Right atrium auricular region (tissue), 2 donors: ENCODE measurements around the gene NRP2. TPM values are rescaled to one million over a fixed set of nuclear protein-coding genes. Genes with fewer than 3 reads are reported as not detected.

Experiments
- DNase-seq: peaks from one replicate; pipeline ENCODE4 v3.0.0-alpha.2; 2019; ENCODE audit warnings: low spot score
- H3K27ac ChIP-seq, 2 donors: fragments of 200-600 bp; sonication (generic); 1 replicate in 1 of 2; 2 replicates in 1 of 2; pipeline ENCODE4 v1.5.1; 2016 to 2019
- H3K27me3 ChIP-seq, 2 donors: fragments of 200-600 bp; sonication (generic); one replicate each; pipeline versions ENCODE4 v1.5.1 to v1.6.0; 2017 to 2019
- H3K36me3 ChIP-seq: fragments of 200-600 bp; sonication (generic); one replicate; pipeline ENCODE4 v1.5.1; 2016
- H3K4me1 ChIP-seq, 2 donors: fragments of 200-600 bp; sonication (generic); one replicate each; pipeline versions ENCODE4 v1.5.1 to v1.6.0; 2017 to 2019
- H3K4me3 ChIP-seq, 2 donors: fragments of 200-600 bp; sonication (generic); 1 replicate in 1 of 2; 2 replicates in 1 of 2; pipeline ENCODE4 v1.5.1; 2017 to 2019; ENCODE audit warnings: mild to moderate bottlenecking in 1 of 2, moderate library complexity in 1 of 2
- H3K9me3 ChIP-seq, 2 donors: fragments of 200-600 bp; sonication (generic); one replicate each; pipeline ENCODE4 v1.5.1; 2019
- total RNA-seq, 2 donors: library from RNA; depleted of rRNA; stranded (reverse); fragments of >200 nt; gene quantifications; one replicate each; pipeline ENCODE4 v1.1.0, GENCODE V29; 2016
- TF ChIP-seq, protein P1 (sequence below), 2 donors: fragments of 200-600 bp; sonication (generic); IDR thresholded peaks; one replicate each; pipeline ENCODE4 v1.5.1; 2019; ENCODE audit warnings: antibody characterized with exemption in 2 of 2

The NRP2 gene
- total RNA-seq, 2 donors from 2014 or later = 7.1 to 10.9 TPM

DNA sequence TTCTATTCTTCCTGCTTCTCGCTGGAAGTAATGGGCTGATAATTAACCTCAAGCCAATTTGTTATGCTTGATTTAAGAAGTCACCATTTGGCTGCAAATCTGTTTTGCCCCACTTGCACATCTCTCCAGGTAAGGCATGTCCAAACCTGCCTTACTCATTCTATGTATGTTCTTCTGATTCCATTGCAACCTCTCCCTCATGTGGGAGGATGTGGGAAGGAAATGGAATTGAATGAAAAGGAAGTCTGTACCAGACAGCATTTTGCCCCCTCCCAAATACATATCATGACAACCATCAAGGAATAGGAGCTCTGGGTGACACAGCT lies 131.7 kb downstream of the NRP2 start:
- H3K9me3 ChIP-seq = no peaks in the 10 kb centered on the region
- H3K36me3 ChIP-seq = no peaks in the 10 kb centered on the region
- no peak overlapping the region for H3K4me3 ChIP-seq
- H3K27me3 ChIP-seq = no peaks in the 10 kb centered on the region
- DNase-seq = no peak
- TF ChIP-seq, protein P1, sequence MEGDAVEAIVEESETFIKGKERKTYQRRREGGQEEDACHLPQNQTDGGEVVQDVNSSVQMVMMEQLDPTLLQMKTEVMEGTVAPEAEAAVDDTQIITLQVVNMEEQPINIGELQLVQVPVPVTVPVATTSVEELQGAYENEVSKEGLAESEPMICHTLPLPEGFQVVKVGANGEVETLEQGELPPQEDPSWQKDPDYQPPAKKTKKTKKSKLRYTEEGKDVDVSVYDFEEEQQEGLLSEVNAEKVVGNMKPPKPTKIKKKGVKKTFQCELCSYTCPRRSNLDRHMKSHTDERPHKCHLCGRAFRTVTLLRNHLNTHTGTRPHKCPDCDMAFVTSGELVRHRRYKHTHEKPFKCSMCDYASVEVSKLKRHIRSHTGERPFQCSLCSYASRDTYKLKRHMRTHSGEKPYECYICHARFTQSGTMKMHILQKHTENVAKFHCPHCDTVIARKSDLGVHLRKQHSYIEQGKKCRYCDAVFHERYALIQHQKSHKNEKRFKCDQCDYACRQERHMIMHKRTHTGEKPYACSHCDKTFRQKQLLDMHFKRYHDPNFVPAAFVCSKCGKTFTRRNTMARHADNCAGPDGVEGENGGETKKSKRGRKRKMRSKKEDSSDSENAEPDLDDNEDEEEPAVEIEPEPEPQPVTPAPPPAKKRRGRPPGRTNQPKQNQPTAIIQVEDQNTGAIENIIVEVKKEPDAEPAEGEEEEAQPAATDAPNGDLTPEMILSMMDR (IDR thresholded peaks at IDR 0.05) = no peak
- H3K4me1 ChIP-seq = no peaks in the 10 kb centered on the region
- H3K27ac ChIP-seq = no peak overlapping the region

- TF ChIP-seq, protein P1 (IDR thresholded peaks at IDR 0.05) = no peak
- H3K9me3 ChIP-seq = no peaks in the 10 kb centered on the region
- DNase-seq = no peak
Observed at GRCh38 chr2:205815673-205816072, 133.4 kb downstream of the NRP2 start.

GRCh38 chr2:205816268-205816667 lies 134.0 kb downstream of the NRP2 start:
- H3K4me1 ChIP-seq = no peaks in the 10 kb centered on the region
- no peak overlapping the region for H3K27ac ChIP-seq
- H3K36me3 ChIP-seq = no peaks in the 10 kb centered on the region
- no peak overlapping the region for H3K4me3 ChIP-seq
- H3K27me3 ChIP-seq = no peaks in the 10 kb centered on the region
- no peaks in the 10 kb centered on the region for H3K9me3 ChIP-seq
- TF ChIP-seq, protein P1 (IDR thresholded peaks at IDR 0.05) = no peak
- DNase-seq = no peak

More at GRCh38 chr2:205815673-205816072, 133.4 kb downstream of the NRP2 start:
- H3K27me3 ChIP-seq = no peaks in the 10 kb centered on the region
- H3K36me3 ChIP-seq = no peaks in the 10 kb centered on the region
- H3K27ac ChIP-seq = no peak overlapping the region
- H3K4me3 ChIP-seq = no peak overlapping the region
- H3K4me1 ChIP-seq = no peaks in the 10 kb centered on the region

- TF ChIP-seq, protein P1 (IDR thresholded peaks at IDR 0.05) = no peak
- no peak for DNase-seq
- Histone ChIP-seq H3K4me3 (no peak overlapping the region), H3K36me3 (no peaks in the 10 kb centered on the region), H3K27me3 (no peaks in the 10 kb centered on the region), H3K9me3 (no peaks in the 10 kb centered on the region), H3K27ac (no peak overlapping the region), H3K4me1 (no peaks in the 10 kb centered on the region)
Observed at GRCh38 chr2:205822579-205822978, 140.3 kb downstream of the NRP2 start.

DNA sequence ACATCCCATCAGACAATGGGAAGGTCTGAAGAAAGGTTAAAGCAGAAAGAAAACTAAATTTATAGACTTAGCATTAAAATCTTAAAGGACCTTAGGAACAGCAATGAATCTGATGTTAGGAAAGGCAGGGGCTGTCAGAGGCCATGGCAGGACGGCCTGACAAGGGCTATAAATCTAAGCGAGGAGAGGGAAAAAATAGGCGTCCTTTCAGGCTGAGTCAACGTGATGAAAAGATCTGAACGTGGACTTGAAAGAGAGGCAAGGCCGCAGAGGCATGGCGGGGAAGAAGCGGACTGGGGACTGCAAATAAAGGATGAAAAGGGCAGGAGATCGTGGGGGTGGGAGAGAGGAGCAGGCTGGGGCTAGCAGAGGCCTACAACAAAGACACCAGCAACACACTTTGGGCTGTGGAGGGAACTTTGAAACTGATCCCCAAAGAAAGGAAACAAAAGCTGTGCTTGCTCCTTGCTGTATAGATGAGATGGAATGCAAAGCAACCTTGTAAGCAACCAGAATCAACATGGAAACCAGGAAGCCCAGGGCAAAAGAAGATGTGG lies 145.6 kb downstream of the NRP2 start:
- H3K9me3 ChIP-seq = no peaks in the 10 kb centered on the region
- TF ChIP-seq, protein P1 (IDR thresholded peaks at IDR 0.05) = no peak
- DNase-seq = no peak
- H3K4me3 ChIP-seq = no peak overlapping the region
- H3K27ac ChIP-seq = no peak overlapping the region
- H3K4me1 ChIP-seq = no peaks in the 10 kb centered on the region
- no peaks in the 10 kb centered on the region for H3K27me3 ChIP-seq
- H3K36me3 ChIP-seq = no peaks in the 10 kb centered on the region

- Histone ChIP-seq H3K4me1 (no peaks in the 10 kb centered on the region), H3K27me3 (no peaks in the 10 kb centered on the region), H3K27ac (no peak overlapping the region), H3K9me3 (no peaks in the 10 kb centered on the region), H3K36me3 (no peaks in the 10 kb centered on the region), H3K4me3 (no peak overlapping the region)
- TF ChIP-seq, protein P1 (IDR thresholded peaks at IDR 0.05) = no peak
- no peak for DNase-seq
Observed at GRCh38 chr2:205833864-205834263, 151.6 kb downstream of the NRP2 start.
